Left lung (tissue), 10 donors: ENCODE results near the gene TAF1L. TPM values are rescaled to one million over a fixed set of nuclear protein-coding genes. Genes with fewer than 3 reads are reported as not detected.

Source experiments
- ATAC-seq: fragments of 200-7000 bp; cut with Tn5 transposase; one replicate; pipeline ENCODE4 v1.9.1; 2020; ENCODE audit warnings: moderate library complexity
- DNase-seq, 4 donors: peaks; one replicate each; pipeline ENCODE4 v3.0.0-alpha.2; 2013 to 2020
- H3K27ac ChIP-seq, 2 donors: fragments of 200-600 bp; sonication (generic) in 1 of 2; one replicate each; pipeline versions ENCODE4 v1.5.0 to v1.8.0; 2020 to 2021
- H3K27me3 ChIP-seq, 2 donors: fragments of 200-600 bp; sonication (generic) in 1 of 2; one replicate each; pipeline versions ENCODE4 v1.5.0 to v1.8.0; 2020 to 2021
- H3K36me3 ChIP-seq, 2 donors: fragments of 200-600 bp; sonication (generic) in 1 of 2; one replicate each; pipeline versions ENCODE4 v1.5.0 to v1.8.0; 2020 to 2021
- H3K4me1 ChIP-seq, 2 donors: fragments of 200-600 bp; one replicate each; pipeline ENCODE4 v1.8.0; 2021
- H3K4me3 ChIP-seq, 2 donors: fragments of 200-600 bp; sonication (generic) in 1 of 2; one replicate each; pipeline versions ENCODE4 v1.5.0 to v1.8.0; 2020 to 2021; ENCODE audit warnings: mild to moderate bottlenecking in 1 of 2
- H3K9me3 ChIP-seq, 2 donors: fragments of 200-600 bp; sonication (generic) in 1 of 2; one replicate each; pipeline versions ENCODE4 v1.5.0 to v1.8.0; 2020 to 2021
- intact Hi-C, 2 donors: fragments of 100-400 bp; cut with DNase I; formaldehyde crosslinking; loops; one replicate each; pipeline versions ENCODE4 v1.11.2 to v1.14.2; 2022
- polyA plus RNA-seq, 6 donors: library from polyadenylated mRNA; unstranded; fragments of 120-200 nt; gene quantifications; one replicate each; pipeline ENCODE4 v1.2.1, GENCODE V29; 2013; ENCODE audit not compliant: insufficient read length in 6 of 6
- total RNA-seq, 2 donors: library from RNA; stranded (reverse); fragmentation: NEBNext Ultra II Directional; extraction: Animal tissue kit (Norgen Biotek cat#: 25700); gene quantifications; one replicate each; pipeline ENCODE4 v1.2.1, GENCODE V29; 2021
- TF ChIP-seq, protein P1 (sequence below), 2 donors: fragments of 200-600 bp; sonication (generic) in 1 of 2; IDR thresholded peaks; one replicate each; pipeline versions ENCODE4 v1.5.0 to v1.8.0; 2021; ENCODE audit warnings: antibody characterized with exemption in 2 of 2
- donor health status: DM: no; HTN: yes; CAD: no.
- donor health status: DM: no; HTN: no; CAD: no.

The TAF1L gene
- total and polyA plus RNA-seq, 8 donors = 0.03 to 0.22 (median 0.11) TPM; not detected in 1

DNA sequence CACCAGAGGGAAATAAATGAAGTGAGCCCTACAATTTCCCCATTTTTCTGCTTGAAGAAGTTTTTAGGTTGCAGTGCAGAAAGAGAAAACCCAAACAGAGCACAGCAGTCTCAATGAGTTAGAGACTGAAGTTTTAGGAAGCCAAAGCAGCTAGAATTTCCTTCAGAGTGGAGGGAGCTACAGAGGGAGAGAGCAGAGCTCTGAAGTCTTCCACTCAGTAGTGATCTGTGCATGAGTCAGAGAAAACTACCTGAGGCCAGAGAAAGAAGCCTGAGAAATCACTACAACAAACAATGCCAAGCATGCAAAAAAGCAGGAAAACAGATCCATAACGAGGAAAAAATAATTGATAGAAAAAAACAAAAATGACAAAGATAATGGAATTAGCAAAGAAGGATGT lies 44.6 kb downstream of the TAF1L start:
- H3K36me3 ChIP-seq = no peaks in the 10 kb centered on the region

DNA sequence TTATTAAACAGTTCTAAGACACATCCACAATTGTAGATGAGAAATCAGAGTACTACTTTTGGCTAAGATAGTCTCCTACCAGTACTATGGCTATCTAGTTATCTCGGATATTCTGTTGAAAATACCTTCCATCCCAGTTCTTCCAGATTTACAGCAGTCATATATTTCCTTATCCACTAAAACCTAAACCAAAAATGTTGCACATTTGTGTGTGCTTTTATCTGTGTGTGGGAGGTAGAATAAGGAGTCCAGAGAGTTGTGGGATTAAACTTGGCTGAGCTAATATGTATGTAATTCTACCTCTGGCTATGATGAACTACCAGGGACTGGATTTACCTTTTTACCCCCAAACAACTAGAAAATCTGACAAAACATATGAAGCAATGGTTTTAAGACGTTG lies 45.0 kb downstream of the TAF1L start:
- Histone ChIP-seq H3K4me1 (no peaks in the 10 kb centered on the region), H3K9me3 (no peaks in the 10 kb centered on the region), H3K36me3 (no peaks in the 10 kb centered on the region), H3K4me3 (no peak overlapping the region), H3K27ac (no peak overlapping the region), H3K27me3 (peaks cover 0 to 9% of the 10 kb centered on the region in 2 donors)
- no peak for ATAC-seq
- TF ChIP-seq, protein P1, sequence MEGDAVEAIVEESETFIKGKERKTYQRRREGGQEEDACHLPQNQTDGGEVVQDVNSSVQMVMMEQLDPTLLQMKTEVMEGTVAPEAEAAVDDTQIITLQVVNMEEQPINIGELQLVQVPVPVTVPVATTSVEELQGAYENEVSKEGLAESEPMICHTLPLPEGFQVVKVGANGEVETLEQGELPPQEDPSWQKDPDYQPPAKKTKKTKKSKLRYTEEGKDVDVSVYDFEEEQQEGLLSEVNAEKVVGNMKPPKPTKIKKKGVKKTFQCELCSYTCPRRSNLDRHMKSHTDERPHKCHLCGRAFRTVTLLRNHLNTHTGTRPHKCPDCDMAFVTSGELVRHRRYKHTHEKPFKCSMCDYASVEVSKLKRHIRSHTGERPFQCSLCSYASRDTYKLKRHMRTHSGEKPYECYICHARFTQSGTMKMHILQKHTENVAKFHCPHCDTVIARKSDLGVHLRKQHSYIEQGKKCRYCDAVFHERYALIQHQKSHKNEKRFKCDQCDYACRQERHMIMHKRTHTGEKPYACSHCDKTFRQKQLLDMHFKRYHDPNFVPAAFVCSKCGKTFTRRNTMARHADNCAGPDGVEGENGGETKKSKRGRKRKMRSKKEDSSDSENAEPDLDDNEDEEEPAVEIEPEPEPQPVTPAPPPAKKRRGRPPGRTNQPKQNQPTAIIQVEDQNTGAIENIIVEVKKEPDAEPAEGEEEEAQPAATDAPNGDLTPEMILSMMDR (IDR thresholded peaks at IDR 0.05) = no peak
- no peak for DNase-seq
- intact Hi-C loops = no loop called here

More for the DNA sequence above, 44.6 kb downstream of the TAF1L start:
- no peak for DNase-seq
- Histone ChIP-seq H3K4me1 (no peaks in the 10 kb centered on the region), H3K9me3 (no peaks in the 10 kb centered on the region), H3K4me3 (no peak overlapping the region), H3K27me3 (peaks cover 0 to 9% of the 10 kb centered on the region in 2 donors), H3K27ac (no peak overlapping the region)
- ATAC-seq = no peak
- TF ChIP-seq, protein P1 (IDR thresholded peaks at IDR 0.05) = no peak
- intact Hi-C loops = no loop called here

DNA sequence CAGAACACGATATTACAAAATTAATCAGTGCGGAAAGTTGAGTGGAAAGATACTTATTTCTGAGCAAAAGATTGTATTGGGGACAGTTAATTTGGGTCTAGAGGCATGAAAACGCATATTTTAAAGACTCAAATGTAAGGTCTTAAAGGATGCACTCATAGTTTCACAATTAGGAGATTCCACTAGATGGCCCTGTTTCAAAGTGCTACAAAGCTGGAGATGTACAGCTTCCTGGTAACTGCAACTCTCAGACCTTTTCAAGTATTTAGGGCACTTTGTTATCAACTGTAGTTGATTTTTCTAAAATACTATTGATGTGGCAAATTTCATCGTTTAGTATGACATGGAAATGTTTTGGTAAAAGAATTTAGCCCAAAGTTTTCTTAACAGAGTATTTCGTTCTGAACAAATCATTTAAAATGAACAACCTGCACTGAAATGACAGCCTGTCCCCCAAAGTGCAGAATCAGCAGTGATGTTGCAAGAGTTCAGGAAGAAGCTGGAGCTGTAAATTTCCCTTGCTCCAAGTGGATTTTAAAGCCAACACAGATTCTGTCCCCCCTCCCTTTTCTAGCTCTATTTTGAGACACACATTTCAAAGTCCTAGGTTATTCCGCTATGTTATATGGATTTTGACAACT lies 46.3 kb downstream of the TAF1L start:
- peaks cover 0 to 9% of the 10 kb centered on the region in 2 donors for H3K27me3 ChIP-seq
- no peak overlapping the region for H3K27ac ChIP-seq
- H3K4me3 ChIP-seq = no peak overlapping the region
- ATAC-seq (peak; percentile 85), DNase-seq (peak in 2 of 4 donors; percentile 29 to 31)
- intact Hi-C loops = loop anchor here in 1 of 2 donors (5.0 kb wide), 1 partner anchor 378 kb away; no protein-coding TSS in a partner anchor
- no peaks in the 10 kb centered on the region for H3K4me1 ChIP-seq
- TF ChIP-seq, protein P1 (IDR thresholded peaks at IDR 0.05) = peak in 1 of 2 donors; percentile 18
- no peaks in the 10 kb centered on the region for H3K36me3 ChIP-seq
- no peaks in the 10 kb centered on the region for H3K9me3 ChIP-seq

DNA sequence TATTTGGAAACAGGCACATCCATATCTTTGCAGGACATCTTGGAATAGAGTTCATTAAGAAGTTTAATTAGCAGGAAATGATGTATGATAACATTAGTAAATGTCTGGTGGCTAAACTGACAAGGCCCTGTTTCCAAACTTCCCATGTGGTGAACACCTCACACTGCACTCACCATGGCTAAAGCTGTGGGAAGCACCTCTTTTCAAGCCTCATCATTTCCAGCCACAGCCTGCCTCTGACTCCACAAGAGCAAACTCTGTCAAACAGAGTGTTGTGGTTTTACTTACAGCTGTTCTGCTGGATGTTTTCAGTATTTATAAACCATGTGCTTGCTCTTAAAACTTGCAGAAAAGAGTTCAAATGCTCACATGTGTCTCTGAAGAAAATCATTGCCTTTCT lies 47.6 kb downstream of the TAF1L start:
- intact Hi-C loops = loop anchor here in 1 of 2 donors (5.0 kb wide), 1 partner anchor 379 kb away; no protein-coding TSS in a partner anchor
- DNase-seq (no peak), ATAC-seq (peak; percentile 49)
- Histone ChIP-seq H3K27me3 (peaks cover 0 to 9% of the 10 kb centered on the region in 2 donors), H3K27ac (no peak overlapping the region), H3K4me1 (no peaks in the 10 kb centered on the region), H3K36me3 (no peaks in the 10 kb centered on the region), H3K9me3 (no peaks in the 10 kb centered on the region), H3K4me3 (no peak overlapping the region)
- TF ChIP-seq, protein P1 (IDR thresholded peaks at IDR 0.05) = no peak

DNA sequence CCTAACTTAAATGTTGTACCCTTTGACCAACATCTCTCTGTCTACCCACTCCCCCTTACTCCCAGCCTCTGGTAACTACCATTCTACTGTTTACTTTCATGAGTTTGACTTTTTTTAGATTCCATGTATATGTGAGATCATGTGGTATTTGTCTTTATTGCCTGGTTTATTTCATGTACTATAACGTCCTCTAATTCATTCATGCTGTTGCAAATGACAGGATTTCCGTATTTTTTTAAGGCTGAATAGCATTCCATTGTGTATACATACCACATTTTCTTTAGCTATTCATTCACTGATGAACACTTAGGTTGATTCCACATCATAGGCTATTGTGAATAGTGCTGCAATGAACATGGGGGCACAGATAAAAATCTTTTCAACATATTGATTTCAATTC lies 50.7 kb downstream of the TAF1L start:
- peaks cover 0 to 8% of the 10 kb centered on the region in 2 donors for H3K27me3 ChIP-seq
- no peaks in the 10 kb centered on the region for H3K9me3 ChIP-seq
- no peaks in the 10 kb centered on the region for H3K36me3 ChIP-seq
- no peak overlapping the region for H3K27ac ChIP-seq
- DNase-seq = no peak
- no peak for ATAC-seq
- TF ChIP-seq, protein P1 (IDR thresholded peaks at IDR 0.05) = no peak
- no peak overlapping the region for H3K4me3 ChIP-seq
- intact Hi-C loops = loop anchor here in 1 of 2 donors (5.0 kb wide), 1 partner anchor 383 kb away; no protein-coding TSS in a partner anchor
- no peaks in the 10 kb centered on the region for H3K4me1 ChIP-seq
